Uterus (tissue), 2 donors: ENCODE data around the gene CFAP65.

ENCODE experiments used
- CTCF ChIP-seq, 4 experiments: fragments of 200-600 bp in 2 of 4; fragments of 450-650 bp in 2 of 4; sonication (generic) in 2 of 4; IDR thresholded peaks; one replicate each; pipeline ENCODE4 v1.5.1; 2016 to 2019; ENCODE audit warnings: antibody characterized with exemption in 4 of 4, mild to moderate bottlenecking in 2 of 4, moderate library complexity in 1 of 4
- POLR2A ChIP-seq, 2 donors: fragments of 450-650 bp; IDR thresholded peaks; one replicate each; pipeline ENCODE4 v1.6.1; 2016; ENCODE audit warnings: antibody characterized with exemption in 2 of 2, mild to moderate bottlenecking in 1 of 2, moderate library complexity in 1 of 2

GRCh38 chr2:218986148-218986761, 55.1 kb downstream of the CFAP65 start:
- no peak for TF ChIP-seq CTCF (IDR thresholded peaks at IDR 0.05)
- no peak for TF ChIP-seq POLR2A (IDR thresholded peaks at IDR 0.05)
